Coronary artery (tissue), 2 donors: Measurements from ENCODE around the gene SLC43A3.

Experiments used
- DNase-seq: peaks from one replicate; pipeline ENCODE4 v3.0.0-alpha.2; 2017; ENCODE audit warnings: low spot score
- H3K27ac ChIP-seq, 2 donors: fragments of 200-600 bp; sonication (generic); one replicate each; pipeline ENCODE4 v1.5.1; 2016 to 2019
- H3K4me3 ChIP-seq: fragments of 200-600 bp; sonication (generic); 2 replicates; pipeline ENCODE4 v1.5.1; 2016; ENCODE audit warnings: mild to moderate bottlenecking, moderate library complexity
- TF ChIP-seq, protein P1 (sequence below): fragments of 200-600 bp; sonication (generic); IDR thresholded peaks from one replicate; pipeline ENCODE4 v1.5.1; 2019; ENCODE audit warnings: antibody characterized with exemption

The SLC43A3 gene

DNA sequence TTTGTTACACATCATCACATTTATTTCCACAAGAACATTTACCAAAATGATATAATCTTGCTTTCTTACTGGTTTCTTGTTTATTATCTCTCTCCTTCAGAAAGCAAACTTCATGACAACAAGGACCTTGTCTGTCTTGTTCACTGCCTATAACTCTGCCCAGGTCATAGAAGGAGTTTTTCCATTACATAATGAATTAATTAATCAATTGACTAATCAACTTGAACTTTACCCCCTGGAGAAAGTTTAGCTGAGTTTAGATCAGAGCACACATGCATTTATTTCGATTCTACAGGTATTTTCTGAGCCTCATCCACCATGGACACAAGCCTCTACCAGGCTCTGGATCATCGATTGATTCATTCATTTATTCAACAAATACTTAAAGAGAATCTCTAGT is 30.2 kb downstream of the SLC43A3 start:
- no peak overlapping the region for H3K27ac ChIP-seq
- no peak overlapping the region for H3K4me3 ChIP-seq
- TF ChIP-seq, protein P1, sequence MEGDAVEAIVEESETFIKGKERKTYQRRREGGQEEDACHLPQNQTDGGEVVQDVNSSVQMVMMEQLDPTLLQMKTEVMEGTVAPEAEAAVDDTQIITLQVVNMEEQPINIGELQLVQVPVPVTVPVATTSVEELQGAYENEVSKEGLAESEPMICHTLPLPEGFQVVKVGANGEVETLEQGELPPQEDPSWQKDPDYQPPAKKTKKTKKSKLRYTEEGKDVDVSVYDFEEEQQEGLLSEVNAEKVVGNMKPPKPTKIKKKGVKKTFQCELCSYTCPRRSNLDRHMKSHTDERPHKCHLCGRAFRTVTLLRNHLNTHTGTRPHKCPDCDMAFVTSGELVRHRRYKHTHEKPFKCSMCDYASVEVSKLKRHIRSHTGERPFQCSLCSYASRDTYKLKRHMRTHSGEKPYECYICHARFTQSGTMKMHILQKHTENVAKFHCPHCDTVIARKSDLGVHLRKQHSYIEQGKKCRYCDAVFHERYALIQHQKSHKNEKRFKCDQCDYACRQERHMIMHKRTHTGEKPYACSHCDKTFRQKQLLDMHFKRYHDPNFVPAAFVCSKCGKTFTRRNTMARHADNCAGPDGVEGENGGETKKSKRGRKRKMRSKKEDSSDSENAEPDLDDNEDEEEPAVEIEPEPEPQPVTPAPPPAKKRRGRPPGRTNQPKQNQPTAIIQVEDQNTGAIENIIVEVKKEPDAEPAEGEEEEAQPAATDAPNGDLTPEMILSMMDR: no peak
- DNase-seq: no peak

DNA sequence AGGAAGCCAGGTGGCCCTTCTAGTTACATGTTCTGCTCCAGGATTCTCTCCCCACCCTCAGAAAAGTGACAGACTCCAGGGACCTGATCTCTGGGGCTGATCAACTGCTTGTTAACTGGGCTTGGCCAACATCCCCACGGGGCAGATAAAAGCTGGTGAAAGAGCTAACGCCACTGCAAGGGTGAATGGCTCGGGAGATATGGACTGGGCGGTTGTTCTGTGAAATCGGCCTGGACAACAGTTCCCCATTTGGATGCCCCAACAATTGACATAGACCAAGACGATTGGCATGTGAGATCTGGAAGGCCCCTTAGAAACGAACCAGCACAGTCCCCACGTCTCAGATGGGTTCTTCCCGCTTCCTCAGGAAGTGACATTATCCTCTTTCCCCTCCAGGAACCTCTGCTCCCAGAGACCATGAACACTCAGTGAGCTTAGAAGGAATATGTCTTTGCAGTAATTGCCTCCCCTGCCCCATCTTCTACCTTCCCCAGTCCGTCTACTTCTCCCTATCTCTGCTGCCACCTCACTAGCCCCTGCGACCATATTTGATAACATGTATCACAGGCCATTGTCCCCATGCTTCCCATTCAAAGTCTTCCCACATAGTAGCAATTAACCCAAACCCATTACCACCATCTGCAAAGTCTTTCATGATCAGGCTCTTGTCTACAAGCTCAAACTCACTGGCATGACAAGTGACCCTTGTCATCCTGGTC is 30.9 kb downstream of the SLC43A3 start:
- TF ChIP-seq, protein P1: no peak
- no peak overlapping the region for H3K4me3 ChIP-seq
- no peak overlapping the region for H3K27ac ChIP-seq
- no peak for DNase-seq

GRCh38 chr11:57394203-57394965 is 32.5 kb downstream of the SLC43A3 start:
- TF ChIP-seq, protein P1: no peak
- no peak for DNase-seq
- H3K4me3 ChIP-seq: no peak overlapping the region
- H3K27ac ChIP-seq: no peak overlapping the region

GRCh38 chr11:57392763-57393105 is 34.2 kb downstream of the SLC43A3 start:
- DNase-seq: no peak
- Histone ChIP-seq H3K27ac (no peak overlapping the region), H3K4me3 (no peak overlapping the region)
- TF ChIP-seq, protein P1: no peak

GRCh38 chr11:57392066-57392762 is 34.7 kb downstream of the SLC43A3 start:
- TF ChIP-seq, protein P1: no peak

GRCh38 chr11:57391539-57391938 is 35.4 kb downstream of the SLC43A3 start:
- Histone ChIP-seq H3K27ac (no peak overlapping the region), H3K4me3 (no peak overlapping the region)
- TF ChIP-seq, protein P1: no peak
- no peak for DNase-seq

More at GRCh38 chr11:57392066-57392762, 34.7 kb downstream of the SLC43A3 start:
- Histone ChIP-seq H3K4me3 (no peak overlapping the region), H3K27ac (no peak overlapping the region)
- no peak for DNase-seq
